Measurements from ENCODE around the gene MMRN1.
"Not testable (repeated sequence)": the region's sequence is repeated elsewhere in the genome, so short reads cannot be mapped to it uniquely, and the experiment has no call there.

Gene MMRN1

DNA sequence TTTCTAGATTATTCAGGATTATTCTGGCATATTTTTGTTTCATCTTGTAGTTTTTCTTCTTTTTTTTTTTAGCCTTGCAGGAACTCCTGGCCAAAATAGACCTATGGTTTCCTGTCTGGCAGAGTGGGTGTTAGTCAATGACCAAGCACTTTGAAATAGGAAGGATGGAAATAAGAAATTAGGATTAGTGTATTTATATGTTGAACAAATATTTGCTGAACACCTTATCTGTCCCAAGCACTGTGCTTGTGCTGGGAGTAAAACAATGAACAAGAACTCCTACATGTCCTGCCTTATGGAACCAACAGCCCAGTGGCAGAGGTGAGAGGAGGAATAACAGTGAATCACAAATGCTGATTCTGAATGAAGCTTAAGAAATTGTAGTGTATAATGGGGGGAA lies 4.5 kb downstream of the MMRN1 start:
- no peak for TF ChIP-seq POLR2A (IDR thresholded peaks at IDR 0.05; ENCODE audit: low read depth, low read length)
- DNase-seq (ENCODE audit: insufficient read length, low spot score), result no peak
- FAIRE-seq, result no peak

DNA sequence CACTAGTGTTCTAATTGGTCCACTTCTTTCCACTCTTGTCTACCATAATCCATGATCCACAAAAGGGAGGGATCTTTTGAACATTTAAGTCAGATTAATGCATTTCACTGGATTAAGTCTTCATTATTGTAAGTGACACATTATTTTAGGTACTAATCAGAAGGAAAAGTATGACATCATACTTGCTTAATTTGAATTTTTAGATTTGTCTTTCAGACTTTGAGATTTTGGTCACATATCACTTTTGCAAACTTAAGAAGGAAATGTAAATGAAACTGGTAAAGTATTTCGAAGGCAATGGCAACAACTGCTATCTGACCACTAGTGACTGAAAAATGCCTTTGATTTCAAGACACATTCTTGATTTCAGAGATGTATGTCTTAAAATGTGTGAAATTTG lies 5.2 kb downstream of the MMRN1 start:
- no peak for FAIRE-seq
- DNase-seq (ENCODE audit: insufficient read length, low spot score), result no peak
- TF ChIP-seq POLR2A (IDR thresholded peaks at IDR 0.05; ENCODE audit: low read depth, low read length), result no peak

DNA sequence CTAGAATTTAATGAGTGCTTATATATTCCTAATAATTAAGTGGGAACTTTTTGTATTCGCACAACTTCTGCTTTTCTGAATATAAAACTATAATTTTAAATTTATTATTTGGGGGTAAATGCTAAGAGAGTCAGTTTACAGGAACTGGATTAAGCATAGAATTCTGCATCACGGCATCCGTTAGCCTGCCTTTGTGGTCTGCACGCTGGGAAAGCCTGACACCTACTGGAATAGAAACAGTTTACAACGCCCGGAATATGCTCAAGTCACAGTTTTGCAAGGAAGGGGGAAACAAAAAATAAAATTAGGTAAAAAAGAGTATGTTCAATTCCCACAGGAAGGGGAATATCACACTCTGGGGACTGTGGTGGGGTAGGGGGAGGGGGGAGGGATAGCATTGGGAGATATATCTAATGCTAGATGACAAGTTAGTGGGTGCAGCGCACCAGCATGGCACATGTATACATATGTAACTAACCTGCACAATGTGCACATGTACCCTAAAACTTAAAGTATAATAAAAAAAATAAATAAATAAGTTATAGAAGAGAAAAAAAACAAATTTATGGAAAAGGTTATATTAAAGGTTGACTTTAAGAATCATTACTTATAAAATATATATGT lies 7.3 kb downstream of the MMRN1 start:
- FAIRE-seq; DNase-seq (ENCODE audit: insufficient read length, low spot score): not testable (repeated sequence)

DNA sequence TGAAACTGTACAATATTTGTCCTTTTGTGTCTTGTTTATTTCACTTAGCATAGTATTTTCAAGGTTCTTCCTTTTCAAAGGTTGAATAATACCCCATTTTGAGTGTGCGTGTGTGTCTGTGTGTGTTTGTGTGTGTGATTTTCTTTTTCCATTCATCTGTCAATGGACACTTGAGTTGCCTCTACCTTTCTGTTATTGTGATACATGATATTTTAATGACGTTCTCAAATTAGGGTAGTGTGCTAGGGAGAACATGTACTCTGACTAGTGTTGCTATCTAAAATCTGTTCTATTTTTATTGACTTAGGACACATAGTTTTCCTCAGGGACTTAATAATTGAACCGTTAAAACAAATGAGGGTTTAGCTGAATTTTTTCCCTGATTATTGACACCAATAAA lies 9.9 kb downstream of the MMRN1 start:
- no peak for DNase-seq (ENCODE audit: insufficient read length, low spot score)
- no peak for TF ChIP-seq POLR2A (IDR thresholded peaks at IDR 0.05; ENCODE audit: low read depth, low read length)
- FAIRE-seq, result no peak

DNA sequence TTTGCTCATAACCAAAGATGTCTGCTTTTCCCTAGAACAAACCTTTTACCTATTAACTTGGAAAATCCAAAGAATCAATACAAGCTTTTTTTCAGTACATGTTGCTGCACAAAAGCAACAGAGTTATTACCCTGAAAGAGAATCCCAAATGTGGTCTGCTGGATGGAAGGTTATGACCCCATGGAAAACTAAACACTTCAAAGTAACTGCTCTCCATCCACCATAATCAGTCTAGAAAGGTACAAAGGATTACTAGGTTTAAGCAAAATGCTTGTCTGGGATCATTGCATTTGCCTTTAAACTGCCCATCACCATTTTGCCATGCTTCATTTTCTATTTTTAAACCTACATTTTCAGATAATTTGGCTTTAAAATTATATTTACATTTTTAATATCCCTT lies 11.7 kb downstream of the MMRN1 start:
- FAIRE-seq, result no peak
- DNase-seq (ENCODE audit: insufficient read length, low spot score), result no peak
- TF ChIP-seq POLR2A (IDR thresholded peaks at IDR 0.05; ENCODE audit: low read depth, low read length), result no peak

DNA sequence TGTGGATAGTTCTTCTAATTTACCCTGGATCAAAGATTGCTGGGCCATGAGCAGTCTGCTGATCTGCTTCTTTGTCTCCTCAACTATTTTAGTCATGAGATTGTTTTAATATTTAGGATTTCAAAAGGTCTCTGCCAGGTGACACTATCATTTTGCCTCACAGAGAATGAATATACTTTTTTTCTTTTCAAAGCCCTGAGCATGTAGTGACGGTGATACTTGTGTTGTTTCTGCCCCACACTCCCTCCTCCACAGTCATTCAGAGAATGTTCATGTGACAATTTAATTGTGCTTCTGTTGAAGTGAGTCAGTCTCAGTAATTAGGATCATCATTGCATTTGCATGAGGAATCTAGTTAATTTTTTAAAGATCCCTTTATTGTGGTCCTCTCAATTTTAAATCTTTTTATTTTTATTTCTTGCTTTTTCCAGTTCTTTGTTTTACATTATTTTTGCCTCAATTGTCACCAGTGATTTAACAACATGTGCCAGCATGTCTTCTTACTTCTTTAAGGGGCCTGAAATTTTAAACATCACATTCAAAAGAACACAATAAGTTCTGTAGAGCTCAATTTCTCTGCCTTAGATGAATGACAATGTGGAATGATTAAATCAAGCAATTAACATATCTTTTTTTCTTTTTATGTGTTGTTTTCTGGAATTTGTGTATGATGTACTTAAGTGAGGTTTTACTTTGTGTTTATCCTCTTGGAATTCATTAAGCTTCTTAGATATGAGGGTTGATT lies 12.3 kb downstream of the MMRN1 start:
- TF ChIP-seq POLR2A (IDR thresholded peaks at IDR 0.05; ENCODE audit: low read depth, low read length), result no peak
- FAIRE-seq (no peak), DNase-seq (ENCODE audit: insufficient read length, low spot score) (no peak)

DNA sequence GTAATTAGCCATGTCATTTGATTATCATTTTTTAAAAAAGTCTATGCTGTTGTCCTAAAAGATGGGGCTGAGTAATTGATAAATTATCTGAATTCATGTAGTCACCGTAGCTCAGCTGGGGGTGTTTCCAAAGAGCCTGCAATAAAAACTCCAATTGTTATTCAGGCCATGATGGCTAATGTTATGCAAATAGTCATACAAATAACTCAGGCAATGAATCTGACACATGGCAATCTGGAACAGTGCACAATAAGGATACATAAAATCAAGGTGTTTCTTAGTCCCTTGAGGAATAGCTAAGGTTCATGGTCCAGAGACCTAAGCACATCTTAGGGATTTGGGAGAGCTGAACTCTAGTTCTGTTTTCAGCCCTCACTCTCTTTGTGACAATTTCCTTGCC lies 15.2 kb downstream of the MMRN1 start:
- TF ChIP-seq POLR2A (IDR thresholded peaks at IDR 0.05; ENCODE audit: low read depth, low read length), result no peak
- DNase-seq (ENCODE audit: insufficient read length, low spot score) (no peak), FAIRE-seq (no peak)

DNA sequence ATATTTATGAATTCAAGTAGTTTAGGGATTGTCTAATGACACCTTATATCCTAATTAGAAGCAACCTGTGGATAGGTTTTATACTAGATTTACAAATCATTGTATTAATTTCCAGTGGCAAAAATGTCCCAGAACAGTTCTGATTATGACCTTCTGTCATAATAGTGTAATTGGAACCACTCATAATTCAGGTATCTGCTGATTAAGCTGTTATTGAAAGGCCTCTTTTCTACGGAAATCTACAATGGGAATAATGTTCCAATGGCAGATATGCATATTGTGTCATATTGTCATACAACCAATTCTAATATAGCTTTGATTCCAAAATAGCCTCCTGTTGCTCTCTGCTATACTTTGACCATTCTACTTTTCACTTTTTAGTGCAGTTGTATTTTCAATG lies 19.0 kb downstream of the MMRN1 start:
- no peak for FAIRE-seq
- TF ChIP-seq POLR2A (IDR thresholded peaks at IDR 0.05; ENCODE audit: low read depth, low read length), result no peak
- no peak for DNase-seq (ENCODE audit: insufficient read length, low spot score)

DNA sequence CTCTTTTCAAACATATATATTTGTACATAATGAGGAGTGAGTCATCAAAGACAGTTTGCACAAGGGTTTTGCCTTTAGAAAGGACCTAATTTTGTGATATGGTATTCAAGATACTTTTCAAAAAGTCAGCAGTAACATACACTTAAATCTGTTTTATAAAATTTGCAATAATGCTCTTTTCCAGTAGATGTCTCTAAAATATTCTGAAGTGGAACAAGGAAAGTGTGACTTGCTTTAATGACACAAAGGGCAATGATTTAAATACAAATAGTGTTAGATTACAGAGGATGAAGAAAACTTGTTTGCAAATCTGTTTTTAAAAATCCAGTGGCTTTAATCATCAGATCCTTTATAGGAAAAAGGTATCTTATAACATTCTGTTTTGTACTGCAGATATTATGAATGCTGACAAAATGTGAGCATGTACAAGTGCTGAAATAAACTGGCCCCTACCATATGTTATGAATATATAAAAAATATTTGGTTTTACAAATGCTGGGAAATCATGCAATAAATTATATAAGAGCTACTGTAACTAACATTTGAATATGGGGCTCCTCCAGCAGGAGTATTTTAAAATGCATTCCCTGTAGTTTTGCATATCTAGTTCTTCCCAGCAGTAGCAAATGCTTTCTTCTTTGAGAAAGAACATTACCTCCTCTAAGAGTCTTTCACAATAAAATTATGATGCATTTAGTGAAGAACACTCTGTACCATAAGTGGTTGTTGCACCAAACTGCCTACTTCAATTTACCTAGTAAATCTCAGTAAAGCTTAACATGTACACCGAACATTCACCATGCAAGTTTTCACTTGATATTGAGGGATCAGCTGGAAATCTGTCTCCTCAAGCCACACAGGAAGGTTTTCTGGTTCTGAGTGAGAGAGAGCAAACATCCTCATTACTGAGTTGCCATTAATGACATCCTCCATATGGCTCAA lies 20.2 kb downstream of the MMRN1 start:
- FAIRE-seq (no peak), DNase-seq (ENCODE audit: insufficient read length, low spot score) (no peak)

DNA sequence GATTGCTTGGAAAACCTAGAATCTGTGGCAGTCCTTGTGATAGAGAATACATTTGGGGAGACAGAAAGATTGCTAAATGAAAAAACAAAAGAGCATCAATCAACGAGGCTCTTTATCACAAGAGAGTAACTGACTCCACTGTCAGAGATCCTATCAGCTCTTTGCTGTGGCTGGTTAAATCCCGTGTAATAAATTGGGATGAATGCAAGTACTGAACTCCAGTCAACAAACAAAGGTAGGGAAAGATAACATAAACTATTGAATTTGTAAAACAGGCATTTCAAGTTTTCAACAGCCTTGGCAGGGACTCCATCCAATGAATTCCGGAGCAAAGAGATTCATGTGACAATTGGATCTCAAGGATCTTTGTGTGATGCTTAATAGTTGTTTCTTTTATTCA lies 21.3 kb downstream of the MMRN1 start:
- DNase-seq (ENCODE audit: insufficient read length, low spot score), result no peak
- no peak for TF ChIP-seq POLR2A (IDR thresholded peaks at IDR 0.05; ENCODE audit: low read depth, low read length)
- FAIRE-seq, result no peak

More for the DNA sequence above, 20.2 kb downstream of the MMRN1 start:
- no peak for TF ChIP-seq POLR2A (IDR thresholded peaks at IDR 0.05; ENCODE audit: low read depth, low read length)

DNA sequence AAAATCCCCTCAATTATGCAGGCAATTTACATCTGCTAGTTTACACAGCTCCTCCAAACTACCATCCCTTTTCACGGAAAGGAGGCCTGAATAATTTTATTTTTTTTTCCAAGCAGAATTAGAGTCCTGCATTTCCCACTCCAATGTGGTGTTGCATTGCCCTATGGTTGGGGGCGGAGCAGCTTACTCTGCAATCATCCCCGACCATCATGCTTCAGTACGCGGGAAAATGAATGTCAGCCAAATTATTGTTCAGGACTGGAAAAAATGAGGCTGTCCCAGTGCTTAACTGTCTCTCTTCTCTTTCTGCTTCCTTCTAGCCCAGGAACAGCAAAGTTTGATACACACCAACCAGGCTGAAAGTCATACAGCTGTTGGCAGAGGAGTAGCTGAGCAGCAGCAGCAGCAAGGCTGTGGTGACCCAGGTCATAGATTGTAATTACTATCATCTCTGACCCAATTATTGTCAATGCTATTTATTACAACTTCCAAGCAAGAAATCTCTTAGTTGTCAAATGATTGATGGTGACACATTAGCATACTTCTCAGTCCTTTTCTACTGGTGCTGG lies 28.3 kb downstream of the MMRN1 start:
- FAIRE-seq, result no peak

DNA sequence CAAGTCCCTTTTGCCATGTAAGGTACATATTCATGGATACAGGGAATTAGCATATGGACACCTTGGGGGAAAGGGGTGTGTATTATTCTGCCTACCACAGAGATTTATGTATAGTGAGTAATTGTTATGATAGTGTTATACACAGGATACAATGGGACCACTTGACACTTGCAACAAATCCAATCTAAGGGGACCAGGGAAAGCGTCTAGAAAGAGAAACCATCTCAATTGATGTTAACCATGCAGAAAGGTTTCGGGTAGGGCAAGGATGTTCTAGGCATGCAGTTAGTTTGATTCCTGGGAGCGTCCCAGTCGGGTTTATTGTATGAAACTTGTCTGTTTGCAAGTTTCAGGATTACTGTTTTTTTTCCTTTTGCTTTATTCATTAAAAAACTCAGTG lies 34.2 kb downstream of the MMRN1 start:
- TF ChIP-seq POLR2A (IDR thresholded peaks at IDR 0.05; ENCODE audit: low read depth, low read length), result no peak
- FAIRE-seq (no peak), DNase-seq (ENCODE audit: insufficient read length, low spot score) (no peak)

More for the DNA sequence above, 28.3 kb downstream of the MMRN1 start:
- DNase-seq (ENCODE audit: insufficient read length, low spot score), result no peak
- TF ChIP-seq POLR2A (IDR thresholded peaks at IDR 0.05; ENCODE audit: low read depth, low read length), result no peak

DNA sequence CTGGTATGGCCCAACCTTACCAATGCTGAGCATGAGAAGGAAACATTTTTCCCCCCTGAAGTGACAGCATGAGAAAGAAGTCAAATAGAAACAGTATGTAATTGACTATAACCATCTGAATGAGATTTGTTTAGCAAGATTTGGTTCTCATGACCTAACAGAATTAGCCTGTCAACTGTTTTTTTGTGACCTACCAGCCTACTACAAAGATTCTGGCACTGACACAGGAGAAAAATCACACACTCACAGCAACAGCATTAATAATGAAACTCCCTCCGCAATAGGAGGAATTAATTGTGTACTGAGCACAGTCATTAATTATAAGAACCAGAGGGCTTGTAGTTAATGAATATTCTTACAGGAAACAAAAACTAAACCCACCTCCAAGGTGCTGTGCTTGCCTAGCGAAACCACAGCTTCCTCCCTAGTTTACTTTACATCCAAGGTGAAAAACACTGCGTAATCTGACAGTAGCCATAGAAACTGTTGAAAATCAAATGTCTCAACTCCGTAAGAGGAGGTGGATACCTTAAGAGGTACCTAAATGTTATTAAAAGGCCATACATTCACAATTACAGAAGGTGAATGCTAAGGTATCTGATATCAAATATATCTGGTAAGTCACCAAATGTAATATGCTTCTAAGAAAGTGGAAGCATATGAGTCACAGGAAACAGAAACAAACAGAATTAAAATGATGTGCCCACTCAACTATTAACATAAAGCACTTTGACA lies 34.9 kb downstream of the MMRN1 start:
- DNase-seq (ENCODE audit: insufficient read length, low spot score) (no peak), FAIRE-seq (no peak)
- no peak for TF ChIP-seq POLR2A (IDR thresholded peaks at IDR 0.05; ENCODE audit: low read depth, low read length)

Data from H54 (cell line).